Astrocyte of the cerebellum (primary cell): Measurements from ENCODE around the gene LRRC45.

Source experiments
- DNase-seq: peaks from one replicate; pipeline ENCODE4 v3.0.0-alpha.2; 2011; ENCODE audit warnings: low read depth
- H3K4me3 ChIP-seq: 2 replicates; pipeline ENCODE4 v1.5.1; 2011; ENCODE audit warnings: mild to moderate bottlenecking, low read depth, low read length, moderate library complexity
- CTCF ChIP-seq: IDR thresholded peaks from 2 replicates; pipeline ENCODE4 v1.5.1; 2012; ENCODE audit warnings: low read length, low read depth, moderate library complexity, mild to moderate bottlenecking; ENCODE audit errors: missing control alignments
- in situ Hi-C: cut with HindIII; loops from 2 replicates; pipeline ENCODE4 v1.10.0; 2017; ENCODE audit warnings: low sequenced_read_pairs

LRRC45 gene

GRCh38 chr17:82029990-82030469 lies 6.9 kb downstream of the LRRC45 start:
- TF ChIP-seq CTCF: no peak
- in situ Hi-C loops: loop anchor here (10.0 kb wide), 2 partner anchors 55 to 105 kb away; partner anchors contain the start of gene ASPSCR1
- no peak overlapping the region for H3K4me3 ChIP-seq
- DNase-seq: no peak

- DNase-seq: peak; percentile 65
- H3K4me3 ChIP-seq: peak overlapping the region; percentile 58
- TF ChIP-seq CTCF: peak; percentile 41
- in situ Hi-C loops: loop anchor here (10.0 kb wide), 2 partner anchors 56 to 104 kb away; partner anchors contain the start of gene ASPSCR1
Measured at GRCh38 chr17:82030470-82031302, 7.6 kb downstream of the LRRC45 start.

- peak within 1 kb of the TSS; percentile 58 for H3K4me3 ChIP-seq
- TF ChIP-seq CTCF: no peak
- DNase-seq: no peak
- in situ Hi-C loops: loop anchor here (10.0 kb wide), 2 partner anchors 57 to 103 kb away; partner anchors contain the start of gene ASPSCR1
Measured at GRCh38 chr17:82031303-82031884, 8.3 kb downstream of the LRRC45 start, which contains the start of gene RAC3. Gene RAC3 (plus strand): TSS chr17:82031678. CDS start chr17:82031762, 84 bp downstream.

GRCh38 chr17:82031885-82032627 lies 9.0 kb downstream of the LRRC45 start:
- DNase-seq: no peak
- no peak for TF ChIP-seq CTCF
- in situ Hi-C loops: loop anchor here (10.0 kb wide), 2 partner anchors 57 to 103 kb away; partner anchors contain the start of gene ASPSCR1
- peak overlapping the region; percentile 58 for H3K4me3 ChIP-seq

- in situ Hi-C loops: loop anchor here (10.0 kb wide), 2 partner anchors 59 to 101 kb away; partner anchors contain the start of gene ASPSCR1
- DNase-seq: no peak
- no peak for TF ChIP-seq CTCF
- no peak overlapping the region for H3K4me3 ChIP-seq
Measured at GRCh38 chr17:82033359-82034085, 10.4 kb downstream of the LRRC45 start.
